HEK293T (cell line): Measurements from ENCODE around the gene MTIF2.

Experiments
- FOXM1 ChIP-seq: fragments of 450-650 bp; IDR thresholded peaks from 2 replicates; pipeline ENCODE4 v1.6.1; 2017; ENCODE audit warnings: mild to moderate bottlenecking, borderline replicate concordance
- L3MBTL2 ChIP-seq: fragments of 450-650 bp; conservative IDR thresholded peaks from 2 replicates; pipeline ENCODE4 v1.6.1; 2016; ENCODE audit warnings: mild to moderate bottlenecking
- LEF1 ChIP-seq: fragments of 450-650 bp; IDR thresholded peaks from 2 replicates; pipeline ENCODE4 v1.6.1; 2017; ENCODE audit warnings: mild to moderate bottlenecking, borderline replicate concordance
- SP1 ChIP-seq: fragments of 450-650 bp; IDR thresholded peaks from 2 replicates; pipeline ENCODE4 v1.6.1; 2017
- SUZ12 ChIP-seq: fragments of 450-650 bp; IDR thresholded peaks from 2 replicates; pipeline ENCODE4 v1.6.1; 2016; ENCODE audit warnings: mild to moderate bottlenecking
- ZNF384 ChIP-seq: fragments of 450-650 bp; IDR thresholded peaks from 2 replicates; pipeline ENCODE4 v1.6.1; 2016

- TF ChIP-seq SUZ12 (no peak), SP1 (no peak), L3MBTL2 (no peak), FOXM1 (no peak), LEF1 (no peak), ZNF384 (no peak)
Observed at GRCh38 chr2:55233658-55233940, 35.4 kb downstream of the MTIF2 start.
